NCI-H2171 (cell line): ENCODE data around the gene TENT4B.

Source experiments
- DNase-seq: peaks from one replicate; lab custom pipeline; 2025; lab: John Stamatoyannopoulos, UW

TENT4B gene

GRCh38 chr16:50271148-50272041 is 118.3 kb downstream of the TENT4B start:
- DNase-seq: no peak

GRCh38 chr16:50272111-50272571 is 119.0 kb downstream of the TENT4B start:
- DNase-seq: no peak

DNA sequence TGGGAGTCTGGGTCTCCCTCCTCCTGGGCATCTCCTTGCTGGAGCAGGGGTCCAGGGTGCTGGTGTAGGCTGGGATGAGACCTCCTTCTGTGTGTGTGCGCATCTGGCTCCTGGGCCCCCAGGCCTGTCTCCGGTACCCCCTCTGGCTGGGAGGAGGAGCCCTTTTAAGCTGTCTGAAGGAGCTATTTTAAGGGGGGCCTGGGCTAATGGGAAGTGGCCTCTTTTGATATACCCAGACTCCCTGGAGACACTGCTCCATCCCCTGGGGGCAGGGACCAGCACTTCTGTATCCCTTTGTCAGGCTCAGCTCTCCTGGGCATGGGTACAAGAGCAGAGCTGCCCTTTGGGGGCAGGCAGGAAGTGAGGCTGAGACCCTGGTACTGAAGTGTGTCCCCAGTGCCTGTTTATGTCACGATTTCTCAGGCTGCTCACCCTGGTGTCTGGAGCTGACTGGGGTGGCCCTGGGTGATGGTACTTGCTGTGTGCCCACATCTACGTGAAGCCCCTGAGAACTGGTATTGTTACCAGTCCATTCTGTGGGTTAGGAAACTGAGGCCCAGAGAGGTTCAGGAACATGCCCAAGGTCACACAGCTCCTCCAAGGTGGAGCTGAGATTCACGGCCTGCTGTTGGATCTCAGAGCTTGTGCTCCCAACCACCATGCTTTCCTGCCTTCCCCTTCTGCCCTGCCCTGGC is 119.7 kb downstream of the TENT4B start:
- no peak for DNase-seq

GRCh38 chr16:50273382-50273690 is 120.2 kb downstream of the TENT4B start:
- DNase-seq: no peak

- DNase-seq: no peak
Measured at GRCh38 chr16:50273888-50274325, 120.8 kb downstream of the TENT4B start.

GRCh38 chr16:50274326-50275097 is 121.4 kb downstream of the TENT4B start:
- DNase-seq: no peak

DNA sequence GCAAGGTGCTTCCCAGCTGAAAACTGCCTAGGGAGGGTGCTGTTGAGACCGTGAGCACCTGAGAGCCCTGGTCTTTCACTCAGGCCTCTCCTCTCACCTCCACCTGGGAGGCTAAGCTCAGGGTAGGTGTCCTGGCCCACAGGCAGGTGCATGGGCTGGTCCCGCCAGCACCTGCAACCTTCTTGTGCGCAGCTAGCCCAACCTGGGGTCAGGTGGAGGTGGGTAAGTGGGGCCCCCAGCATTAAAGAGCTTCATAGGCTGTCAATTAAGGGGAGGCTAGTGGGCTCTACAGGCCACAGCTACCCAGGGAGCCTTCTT is 122.0 kb downstream of the TENT4B start:
- DNase-seq: no peak

- no peak for DNase-seq
Measured at GRCh38 chr16:50275428-50276325, 122.6 kb downstream of the TENT4B start.

DNA sequence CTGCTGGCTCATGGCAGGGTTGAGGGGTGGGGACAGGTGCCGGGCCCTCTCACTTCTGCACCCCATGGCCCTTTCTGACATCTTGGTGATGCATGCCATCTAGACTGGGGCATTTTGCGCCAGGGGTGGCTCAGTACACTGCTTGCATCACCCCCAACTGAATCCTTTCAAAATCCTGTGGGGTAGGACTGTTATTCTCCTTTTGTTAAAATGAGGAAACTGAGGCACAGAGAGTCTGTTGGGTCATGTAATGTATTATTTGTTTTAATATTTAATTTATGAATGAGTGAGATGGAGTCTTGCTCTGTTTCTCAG is 123.2 kb downstream of the TENT4B start:
- no peak for DNase-seq

GRCh38 chr16:50276801-50277555 is 123.9 kb downstream of the TENT4B start:
- no peak for DNase-seq

GRCh38 chr16:50278251-50278650 is 125.1 kb downstream of the TENT4B start:
- DNase-seq: no peak

- DNase-seq: peak; percentile 31
Measured at GRCh38 chr16:50279504-50279865, 126.4 kb downstream of the TENT4B start.

DNA sequence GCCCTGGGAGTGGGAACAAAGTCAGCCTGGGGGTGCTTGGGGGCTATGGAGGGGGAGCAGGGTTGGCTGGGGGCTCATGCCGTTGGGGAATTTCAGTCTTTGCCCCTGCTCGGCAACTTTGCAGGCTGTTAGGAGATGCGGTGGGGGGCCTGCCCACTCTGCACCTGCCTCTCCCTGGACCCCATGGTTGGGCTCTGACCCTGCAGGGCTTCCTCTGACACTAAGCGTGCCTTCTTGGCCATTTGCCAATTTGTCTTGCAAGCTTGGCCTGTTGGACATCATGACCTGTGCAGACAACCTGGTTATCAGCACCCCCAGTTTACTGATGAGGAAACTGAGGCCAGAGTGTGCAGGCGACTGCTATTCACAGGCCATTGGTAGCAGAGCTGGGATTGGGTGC is 127.8 kb downstream of the TENT4B start:
- DNase-seq: no peak
